Caco-2 (cell line): ENCODE data around the gene RALGAPA1. TPM values are rescaled to one million over a fixed set of nuclear protein-coding genes. Genes with fewer than 3 reads are reported as not detected.

Source experiments
- BruUV-seq: library from RNA; stranded (reverse); fragments of 400-500 nt; replicated peaks from 2 replicates; lab custom pipeline; 2021; lab: Mats Ljungman, UMichigan
- CTCF ChIA-PET: fragments of 300-600 bp; sonication (Branson Sonifier 250); formaldehyde crosslinking; loops from one replicate; lab custom pipeline; 2022; ENCODE audit warnings: antibody characterized with exemption; lab: Charles Lee
- POLR2A ChIA-PET: fragments of 300-600 bp; sonication (Branson Sonifier 250); formaldehyde crosslinking; loops from one replicate; lab custom pipeline; 2022; ENCODE audit warnings: antibody characterized with exemption; lab: Charles Lee
- DNase-seq, 2 experiments: peaks; one replicate each; pipeline versions ENCODE4 v3.0.0 to v3.0.0-alpha.2; 2020 to 2022
- H3K27me3 ChIP-seq: replicated peaks from 2 replicates; pipeline ENCODE4 v1.6.0; 2011; ENCODE audit warnings: low read length; ENCODE audit not compliant: control insufficient read depth, insufficient read depth
- H3K36me3 ChIP-seq: 2 replicates; pipeline ENCODE4 v1.5.1; 2011; ENCODE audit warnings: low read length; ENCODE audit not compliant: control insufficient read depth, insufficient read depth
- H3K4me1 ChIP-seq: fragments of 250-450 bp; sonication (Bioruptor Pico); 2 replicates; pipeline ENCODE4 v1.5.1; 2020; ENCODE audit warnings: mild to moderate bottlenecking
- H3K4me3 ChIP-seq: 2 replicates; pipeline ENCODE4 v1.5.1; 2011; ENCODE audit warnings: low read depth, mild to moderate bottlenecking, control low read depth, low read length
- H3K9me3 ChIP-seq: fragments of 250-450 bp; sonication (Bioruptor Pico); 2 replicates; pipeline ENCODE4 v1.5.1; 2020; ENCODE audit warnings: mild to moderate bottlenecking, moderate library complexity
- H3K27ac Mint-ChIP-seq: one replicate; pipeline ENCODE4 v1.8.0; 2022; ENCODE audit warnings: mixed read lengths; ENCODE audit not compliant: unreplicated experiment
- H3K27me3 Mint-ChIP-seq: one replicate; pipeline ENCODE4 v1.8.0; 2022; ENCODE audit warnings: mixed read lengths; ENCODE audit not compliant: insufficient read depth, unreplicated experiment
- H3K36me3 Mint-ChIP-seq: one replicate; pipeline ENCODE4 v1.8.0; 2022; ENCODE audit warnings: mild to moderate bottlenecking, mixed read lengths; ENCODE audit not compliant: insufficient read depth, unreplicated experiment
- H3K4me1 Mint-ChIP-seq: one replicate; pipeline ENCODE4 v1.8.0; 2022; ENCODE audit warnings: low read depth, mixed read lengths; ENCODE audit not compliant: unreplicated experiment
- H3K4me3 Mint-ChIP-seq: one replicate; pipeline ENCODE4 v1.8.0; 2022; ENCODE audit warnings: mild to moderate bottlenecking, moderate library complexity, mixed read lengths; ENCODE audit not compliant: unreplicated experiment
- H3K9me3 Mint-ChIP-seq: one replicate; pipeline ENCODE4 v1.8.0; 2022; ENCODE audit warnings: mixed read lengths; ENCODE audit not compliant: unreplicated experiment
- CTCF ChIP-seq, 2 experiments: fragments of 200-600 bp in 1 of 2; IDR thresholded peaks; 1 replicate in 1 of 2; 2 replicates in 1 of 2; pipeline versions ENCODE4 v1.5.1 to v1.8.0; 2011 to 2022; ENCODE audit warnings: antibody characterized with exemption in 1 of 2, control low read depth in 1 of 2, inconsistent platforms in 1 of 2, low read depth in 1 of 2, low read length in 1 of 2, mild to moderate bottlenecking in 1 of 2, moderate library complexity in 1 of 2; ENCODE audit not compliant: insufficient read depth in 1 of 2, severe bottlenecking in 1 of 2, unreplicated experiment in 1 of 2
- intact Hi-C: fragments of 100-400 bp; cut with micrococcal nuclease; formaldehyde crosslinking; loops from one replicate; pipeline ENCODE4 v1.10.0; 2022; ENCODE audit not compliant: unreplicated experiment
- total RNA-seq: library from RNA; stranded (reverse); gene quantifications from 2 replicates; pipeline ENCODE4 v1.2.3, GENCODE V29; 2022

The RALGAPA1 gene
- total RNA-seq, 1 experiment from 2014 or later, result 28.9 TPM

GRCh38 chr14:35851823-35852222 is 42.7 kb upstream of the RALGAPA1 start:
- ChIA-PET POLR2A (no interaction called here), CTCF (no interaction called here)
- no peak for DNase-seq
- no peaks in the 10 kb centered on the region for H3K4me1 Mint-ChIP-seq
- intact Hi-C loops, result no loop called here
- peaks cover 6% of the 10 kb centered on the region for H3K36me3 Mint-ChIP-seq
- no peak for TF ChIP-seq CTCF (IDR thresholded peaks at IDR 0.05; ENCODE audit: insufficient read depth in 1 of 2, low read depth in 1 of 2, low read length in 1 of 2, severe bottlenecking in 1 of 2, unreplicated experiment in 1 of 2)
- Histone ChIP-seq H3K4me3 (no peak overlapping the region), H3K27me3 (no peaks in the 10 kb centered on the region), H3K9me3 (no peaks in the 10 kb centered on the region; the same call in 1 of the 2 replicates), H3K4me1 (no peaks in the 10 kb centered on the region), H3K36me3 (no peaks in the 10 kb centered on the region)
- no peaks in the 10 kb centered on the region for H3K27me3 Mint-ChIP-seq
- no peak overlapping the region for H3K4me3 Mint-ChIP-seq
- no peak overlapping the region for H3K27ac Mint-ChIP-seq
- peaks cover 14% of the 10 kb centered on the region for H3K9me3 Mint-ChIP-seq
- BruUV-seq, result no TSS peak

GRCh38 chr14:35849122-35849521 is 40.0 kb upstream of the RALGAPA1 start:
- no peaks in the 10 kb centered on the region for H3K27me3 ChIP-seq
- H3K36me3 Mint-ChIP-seq, result peaks cover 12% of the 10 kb centered on the region
- DNase-seq, result no peak
- TF ChIP-seq CTCF (IDR thresholded peaks at IDR 0.05; ENCODE audit: insufficient read depth in 1 of 2, low read depth in 1 of 2, low read length in 1 of 2, severe bottlenecking in 1 of 2, unreplicated experiment in 1 of 2), result no peak
- no peaks in the 10 kb centered on the region for H3K4me1 ChIP-seq
- BruUV-seq, result no TSS peak
- no peaks in the 10 kb centered on the region; the same call in 1 of the 2 replicates for H3K9me3 ChIP-seq
- ChIA-PET CTCF (no interaction called here), POLR2A (no interaction called here)
- H3K27ac Mint-ChIP-seq, result no peak overlapping the region
- peaks cover 14% of the 10 kb centered on the region for H3K9me3 Mint-ChIP-seq
- H3K4me3 ChIP-seq, result no peak overlapping the region
- intact Hi-C loops, result no loop called here
- no peak overlapping the region for H3K4me3 Mint-ChIP-seq
- H3K36me3 ChIP-seq, result no peaks in the 10 kb centered on the region
- no peaks in the 10 kb centered on the region for H3K4me1 Mint-ChIP-seq
- no peaks in the 10 kb centered on the region for H3K27me3 Mint-ChIP-seq

GRCh38 chr14:35847636-35848035 is 38.5 kb upstream of the RALGAPA1 start:
- no peaks in the 10 kb centered on the region for H3K36me3 ChIP-seq
- intact Hi-C loops, result no loop called here
- POLR2A ChIA-PET, result no interaction called here

More at GRCh38 chr14:35847636-35848035, 38.5 kb upstream of the RALGAPA1 start:
- no TSS peak for BruUV-seq
- CTCF ChIA-PET, result no interaction called here
- Mint-ChIP-seq H3K4me3 (no peak overlapping the region), H3K9me3 (peaks cover 21% of the 10 kb centered on the region), H3K4me1 (no peaks in the 10 kb centered on the region), H3K27me3 (no peaks in the 10 kb centered on the region), H3K27ac (no peak overlapping the region), H3K36me3 (peaks cover 17% of the 10 kb centered on the region)
- no peak for TF ChIP-seq CTCF (IDR thresholded peaks at IDR 0.05; ENCODE audit: insufficient read depth in 1 of 2, low read depth in 1 of 2, low read length in 1 of 2, severe bottlenecking in 1 of 2, unreplicated experiment in 1 of 2)
- H3K27me3 ChIP-seq, result no peaks in the 10 kb centered on the region
- no peaks in the 10 kb centered on the region; the same call in 1 of the 2 replicates for H3K9me3 ChIP-seq
- no peaks in the 10 kb centered on the region for H3K4me1 ChIP-seq
- DNase-seq, result no peak
- H3K4me3 ChIP-seq, result no peak overlapping the region
